ENCODE measurements around the gene PIGQ. TPM values are rescaled to one million over a fixed set of nuclear protein-coding genes. Genes with fewer than 3 reads are reported as not detected.

Gene PIGQ
- total RNA-seq, 1 experiment from 2014 or later, result 72.5 TPM

GRCh38 chr16:553601-554296 is 16.0 kb upstream of the PIGQ start:
- no peaks in the 10 kb centered on the region for H3K27me3 ChIP-seq (ENCODE audit: insufficient read depth, low read depth)
- H3K36me3 ChIP-seq (ENCODE audit: low read depth), result no peaks in the 10 kb centered on the region

DNA sequence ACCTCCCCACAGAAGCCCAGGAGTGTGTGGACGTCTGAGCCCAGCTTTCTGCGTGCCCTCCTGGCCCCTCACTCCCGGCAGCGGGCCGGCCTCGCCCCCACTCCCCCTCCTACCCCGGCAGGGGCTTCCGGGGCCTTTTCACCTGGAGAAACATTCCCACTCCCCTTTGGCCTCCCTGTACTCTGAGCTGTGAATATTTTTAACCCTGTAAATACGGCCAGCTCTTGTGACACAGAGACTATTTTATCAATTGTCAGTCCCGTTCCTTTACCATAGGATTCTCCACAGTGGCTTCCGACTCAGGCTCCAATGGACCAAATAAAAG is 15.5 kb upstream of the PIGQ start:
- no peak for DNase-seq
- no peaks in the 10 kb centered on the region for H3F3A ChIP-seq (ENCODE audit: insufficient read depth, low read depth)
- no peaks in the 10 kb centered on the region for H3K79me2 ChIP-seq (ENCODE audit: low read depth)
- POLR2A ChIA-PET (ENCODE audit: unreplicated experiment), result no interaction called here
- no peaks in the 10 kb centered on the region for H3K9me2 ChIP-seq (ENCODE audit: insufficient read depth)
- no peaks in the 10 kb centered on the region for H4K20me1 ChIP-seq (ENCODE audit: insufficient read depth)
- intact Hi-C loops (cut with micrococcal nuclease; ENCODE audit: unreplicated experiment), result no loop called here
- no peaks in the 10 kb centered on the region for H3K9me3 ChIP-seq (ENCODE audit: insufficient read depth, low read depth)
- CTCF ChIA-PET, result no interaction called here
- no peak overlapping the region for H3K4me2 ChIP-seq
- BruUV-seq (replicated peaks), result no TSS peak
- no peaks in the 10 kb centered on the region for H3K4me1 ChIP-seq (replicated peaks; ENCODE audit: insufficient read depth)
- no peak for TF ChIP-seq EZH2 (IDR thresholded peaks at IDR 0.05; ENCODE audit: low read depth)
- TF ChIP-seq, protein P1, sequence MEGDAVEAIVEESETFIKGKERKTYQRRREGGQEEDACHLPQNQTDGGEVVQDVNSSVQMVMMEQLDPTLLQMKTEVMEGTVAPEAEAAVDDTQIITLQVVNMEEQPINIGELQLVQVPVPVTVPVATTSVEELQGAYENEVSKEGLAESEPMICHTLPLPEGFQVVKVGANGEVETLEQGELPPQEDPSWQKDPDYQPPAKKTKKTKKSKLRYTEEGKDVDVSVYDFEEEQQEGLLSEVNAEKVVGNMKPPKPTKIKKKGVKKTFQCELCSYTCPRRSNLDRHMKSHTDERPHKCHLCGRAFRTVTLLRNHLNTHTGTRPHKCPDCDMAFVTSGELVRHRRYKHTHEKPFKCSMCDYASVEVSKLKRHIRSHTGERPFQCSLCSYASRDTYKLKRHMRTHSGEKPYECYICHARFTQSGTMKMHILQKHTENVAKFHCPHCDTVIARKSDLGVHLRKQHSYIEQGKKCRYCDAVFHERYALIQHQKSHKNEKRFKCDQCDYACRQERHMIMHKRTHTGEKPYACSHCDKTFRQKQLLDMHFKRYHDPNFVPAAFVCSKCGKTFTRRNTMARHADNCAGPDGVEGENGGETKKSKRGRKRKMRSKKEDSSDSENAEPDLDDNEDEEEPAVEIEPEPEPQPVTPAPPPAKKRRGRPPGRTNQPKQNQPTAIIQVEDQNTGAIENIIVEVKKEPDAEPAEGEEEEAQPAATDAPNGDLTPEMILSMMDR (conservative IDR thresholded peaks at IDR 0.05), result no peak
- H3K4me3 ChIP-seq, result no peak overlapping the region
- no peak overlapping the region for H2AFZ ChIP-seq
- no peak overlapping the region for H3K27ac ChIP-seq
- H3K27me3 ChIP-seq (ENCODE audit: insufficient read depth, low read depth), result no peaks in the 10 kb centered on the region
- H3K36me3 ChIP-seq (ENCODE audit: low read depth), result no peaks in the 10 kb centered on the region

More at GRCh38 chr16:553601-554296, 16.0 kb upstream of the PIGQ start:
- H3F3A ChIP-seq (ENCODE audit: insufficient read depth, low read depth), result no peaks in the 10 kb centered on the region
- H4K20me1 ChIP-seq (ENCODE audit: insufficient read depth), result no peaks in the 10 kb centered on the region
- no peak overlapping the region for H3K4me2 ChIP-seq
- TF ChIP-seq, protein P1 (conservative IDR thresholded peaks at IDR 0.05), result no peak
- no peak for TF ChIP-seq EZH2 (IDR thresholded peaks at IDR 0.05; ENCODE audit: low read depth)
- no peaks in the 10 kb centered on the region for H3K9me2 ChIP-seq (ENCODE audit: insufficient read depth)
- no peak overlapping the region for H3K4me3 ChIP-seq
- no peaks in the 10 kb centered on the region for H3K9me3 ChIP-seq (ENCODE audit: insufficient read depth, low read depth)
- H3K4me1 ChIP-seq (replicated peaks; ENCODE audit: insufficient read depth), result no peaks in the 10 kb centered on the region
- BruUV-seq (replicated peaks), result TSS peak; percentile 22
- no peak for DNase-seq
- H3K27ac ChIP-seq, result no peak overlapping the region
- CTCF ChIA-PET, result no interaction called here
- intact Hi-C loops (cut with micrococcal nuclease; ENCODE audit: unreplicated experiment), result no loop called here
- H2AFZ ChIP-seq, result no peak overlapping the region
- POLR2A ChIA-PET (ENCODE audit: unreplicated experiment), result no interaction called here
- H3K79me2 ChIP-seq (ENCODE audit: low read depth), result no peaks in the 10 kb centered on the region

DNA sequence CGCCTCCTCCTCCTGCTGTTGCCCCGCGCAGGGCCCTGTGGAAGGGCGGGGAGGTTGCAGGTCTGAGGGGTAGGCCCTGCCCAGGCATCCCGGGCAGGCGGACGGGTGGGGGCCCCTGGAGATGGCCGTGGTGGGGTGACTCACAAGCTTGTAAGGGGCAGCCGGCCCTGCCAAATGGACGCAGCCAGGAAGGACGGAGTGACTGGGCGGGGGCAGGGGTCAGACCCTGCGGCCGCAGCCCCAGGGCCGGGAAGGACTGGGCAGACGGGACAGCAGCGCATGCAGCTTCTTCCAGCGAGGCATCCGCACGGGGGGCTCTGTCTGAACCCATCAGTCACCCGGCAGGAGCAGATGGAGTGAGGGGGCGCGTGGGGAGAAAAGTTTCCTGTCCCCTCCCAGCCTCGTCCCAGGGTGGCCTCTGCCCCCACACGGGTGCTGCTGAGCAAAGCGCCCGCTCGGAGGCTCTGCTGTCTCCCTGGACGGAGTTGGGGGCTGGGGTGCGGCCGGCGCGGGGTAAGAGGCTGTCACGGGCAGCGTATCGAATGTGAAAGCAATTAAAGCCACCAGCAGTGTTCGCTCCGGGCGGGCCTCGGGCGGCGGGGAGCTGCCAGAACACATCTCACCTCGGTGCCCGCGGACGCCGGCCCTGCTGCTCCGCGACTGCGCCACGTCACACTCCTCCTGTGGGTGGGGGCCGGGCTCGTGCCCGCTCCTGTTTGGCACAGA is 15.0 kb upstream of the PIGQ start:
- H3K4me2 ChIP-seq, result no peak overlapping the region
- no TSS peak for BruUV-seq (replicated peaks)
- H3K4me1 ChIP-seq (replicated peaks; ENCODE audit: insufficient read depth), result no peaks in the 10 kb centered on the region
- no peaks in the 10 kb centered on the region for H3K9me2 ChIP-seq (ENCODE audit: insufficient read depth)
- intact Hi-C loops (cut with micrococcal nuclease; ENCODE audit: unreplicated experiment), result no loop called here
- H3K27me3 ChIP-seq (ENCODE audit: insufficient read depth, low read depth), result no peaks in the 10 kb centered on the region
- H3K9me3 ChIP-seq (ENCODE audit: insufficient read depth, low read depth), result no peaks in the 10 kb centered on the region
- no peaks in the 10 kb centered on the region for H3F3A ChIP-seq (ENCODE audit: insufficient read depth, low read depth)
- ChIA-PET CTCF (no interaction called here), POLR2A (ENCODE audit: unreplicated experiment) (no interaction called here)
- peak in 1 of 2 experiments; percentile 36 for DNase-seq
- TF ChIP-seq, protein P1 (conservative IDR thresholded peaks at IDR 0.05), result no peak
- no peak for TF ChIP-seq EZH2 (IDR thresholded peaks at IDR 0.05; ENCODE audit: low read depth)
- no peaks in the 10 kb centered on the region for H3K79me2 ChIP-seq (ENCODE audit: low read depth)
- no peaks in the 10 kb centered on the region for H4K20me1 ChIP-seq (ENCODE audit: insufficient read depth)
- H3K27ac ChIP-seq, result no peak overlapping the region
- no peak overlapping the region for H2AFZ ChIP-seq
- no peak overlapping the region for H3K4me3 ChIP-seq
- H3K36me3 ChIP-seq (ENCODE audit: low read depth), result no peaks in the 10 kb centered on the region

All from PC-9 (cell line).